ENCODE data around the gene NANS.

DNA sequence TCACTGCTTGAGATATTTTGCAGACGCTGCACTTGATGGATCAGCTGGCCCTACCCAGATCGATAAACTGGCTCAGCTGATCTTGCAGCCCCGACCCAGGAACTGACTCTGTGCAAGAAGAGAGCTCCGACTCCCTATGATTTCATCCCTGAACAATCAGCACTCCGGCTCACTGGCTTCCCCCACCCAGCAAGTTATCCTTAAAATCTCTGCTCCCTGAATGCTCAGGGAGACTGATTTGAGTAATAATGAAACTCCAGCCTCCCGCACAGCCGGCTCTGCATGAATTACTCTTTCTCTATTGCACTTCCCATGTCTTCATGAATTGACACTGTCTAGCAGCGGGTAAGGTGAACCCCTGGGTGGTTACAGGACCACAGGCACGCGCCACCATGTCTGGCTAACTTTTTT lies 16.9 kb upstream of the NANS start:
- TF ChIP-seq, protein P1, sequence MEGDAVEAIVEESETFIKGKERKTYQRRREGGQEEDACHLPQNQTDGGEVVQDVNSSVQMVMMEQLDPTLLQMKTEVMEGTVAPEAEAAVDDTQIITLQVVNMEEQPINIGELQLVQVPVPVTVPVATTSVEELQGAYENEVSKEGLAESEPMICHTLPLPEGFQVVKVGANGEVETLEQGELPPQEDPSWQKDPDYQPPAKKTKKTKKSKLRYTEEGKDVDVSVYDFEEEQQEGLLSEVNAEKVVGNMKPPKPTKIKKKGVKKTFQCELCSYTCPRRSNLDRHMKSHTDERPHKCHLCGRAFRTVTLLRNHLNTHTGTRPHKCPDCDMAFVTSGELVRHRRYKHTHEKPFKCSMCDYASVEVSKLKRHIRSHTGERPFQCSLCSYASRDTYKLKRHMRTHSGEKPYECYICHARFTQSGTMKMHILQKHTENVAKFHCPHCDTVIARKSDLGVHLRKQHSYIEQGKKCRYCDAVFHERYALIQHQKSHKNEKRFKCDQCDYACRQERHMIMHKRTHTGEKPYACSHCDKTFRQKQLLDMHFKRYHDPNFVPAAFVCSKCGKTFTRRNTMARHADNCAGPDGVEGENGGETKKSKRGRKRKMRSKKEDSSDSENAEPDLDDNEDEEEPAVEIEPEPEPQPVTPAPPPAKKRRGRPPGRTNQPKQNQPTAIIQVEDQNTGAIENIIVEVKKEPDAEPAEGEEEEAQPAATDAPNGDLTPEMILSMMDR (IDR thresholded peaks at IDR 0.05) = no peak
- no peak for TF ChIP-seq POLR2A (IDR thresholded peaks at IDR 0.05)

Measured in body of pancreas (tissue), 4 donors.